GM06990 (cell line): ENCODE data around the gene PHACTR2.

ENCODE experiments used
- DNase-seq: peaks from one replicate; pipeline ENCODE4 v3.0.0-alpha.2; 2011; ENCODE audit not compliant: insufficient read length; ENCODE audit errors: extremely low read depth
- H3K27me3 ChIP-seq: replicated peaks from 2 replicates; pipeline ENCODE4 v1.6.0; 2011; ENCODE audit warnings: low read length; ENCODE audit not compliant: control insufficient read depth, insufficient read depth
- H3K36me3 ChIP-seq: 2 replicates; pipeline ENCODE4 v1.5.1; 2011; ENCODE audit warnings: low read length; ENCODE audit not compliant: control insufficient read depth, insufficient read depth
- H3K4me3 ChIP-seq: replicated peaks from 2 replicates; pipeline ENCODE4 v1.5.1; 2011; ENCODE audit warnings: low read depth, mild to moderate bottlenecking, control low read depth, low read length
- TF ChIP-seq, protein P1 (sequence below): IDR thresholded peaks from 2 replicates; pipeline ENCODE4 v1.5.1; 2011; ENCODE audit warnings: low read length, control low read depth, mild to moderate bottlenecking, inconsistent platforms; ENCODE audit not compliant: insufficient read depth, poor library complexity, severe bottlenecking

The PHACTR2 gene

DNA sequence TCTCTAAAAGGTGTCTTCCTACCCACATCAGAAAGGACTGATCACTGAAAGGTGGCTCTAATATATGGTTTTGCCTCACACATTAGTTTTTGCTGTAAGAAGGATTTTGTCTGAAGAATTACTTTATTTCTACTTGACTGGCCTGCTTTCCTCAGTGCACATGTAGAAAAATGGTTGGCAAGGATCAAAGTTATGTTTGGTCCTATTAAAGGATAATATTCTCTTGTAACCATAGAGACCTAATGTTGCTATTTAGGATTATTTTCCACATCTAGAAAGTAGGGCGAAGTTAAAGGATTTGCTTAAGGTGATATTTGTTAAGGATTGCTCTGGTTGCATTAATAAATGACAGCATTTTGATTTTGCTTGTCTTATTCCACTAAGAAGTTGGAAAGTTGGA lies 40.7 kb downstream of the PHACTR2 start:
- Histone ChIP-seq H3K4me3 (no peak overlapping the region), H3K36me3 (no peaks in the 10 kb centered on the region), H3K27me3 (no peaks in the 10 kb centered on the region)
- DNase-seq = no peak
- TF ChIP-seq, protein P1, sequence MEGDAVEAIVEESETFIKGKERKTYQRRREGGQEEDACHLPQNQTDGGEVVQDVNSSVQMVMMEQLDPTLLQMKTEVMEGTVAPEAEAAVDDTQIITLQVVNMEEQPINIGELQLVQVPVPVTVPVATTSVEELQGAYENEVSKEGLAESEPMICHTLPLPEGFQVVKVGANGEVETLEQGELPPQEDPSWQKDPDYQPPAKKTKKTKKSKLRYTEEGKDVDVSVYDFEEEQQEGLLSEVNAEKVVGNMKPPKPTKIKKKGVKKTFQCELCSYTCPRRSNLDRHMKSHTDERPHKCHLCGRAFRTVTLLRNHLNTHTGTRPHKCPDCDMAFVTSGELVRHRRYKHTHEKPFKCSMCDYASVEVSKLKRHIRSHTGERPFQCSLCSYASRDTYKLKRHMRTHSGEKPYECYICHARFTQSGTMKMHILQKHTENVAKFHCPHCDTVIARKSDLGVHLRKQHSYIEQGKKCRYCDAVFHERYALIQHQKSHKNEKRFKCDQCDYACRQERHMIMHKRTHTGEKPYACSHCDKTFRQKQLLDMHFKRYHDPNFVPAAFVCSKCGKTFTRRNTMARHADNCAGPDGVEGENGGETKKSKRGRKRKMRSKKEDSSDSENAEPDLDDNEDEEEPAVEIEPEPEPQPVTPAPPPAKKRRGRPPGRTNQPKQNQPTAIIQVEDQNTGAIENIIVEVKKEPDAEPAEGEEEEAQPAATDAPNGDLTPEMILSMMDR = no peak

- no peak for DNase-seq
- Histone ChIP-seq H3K4me3 (no peak overlapping the region), H3K36me3 (no peaks in the 10 kb centered on the region), H3K27me3 (no peaks in the 10 kb centered on the region)
- TF ChIP-seq, protein P1 = no peak
Measured at GRCh38 chr6:143721642-143722041, 43.9 kb downstream of the PHACTR2 start.

DNA sequence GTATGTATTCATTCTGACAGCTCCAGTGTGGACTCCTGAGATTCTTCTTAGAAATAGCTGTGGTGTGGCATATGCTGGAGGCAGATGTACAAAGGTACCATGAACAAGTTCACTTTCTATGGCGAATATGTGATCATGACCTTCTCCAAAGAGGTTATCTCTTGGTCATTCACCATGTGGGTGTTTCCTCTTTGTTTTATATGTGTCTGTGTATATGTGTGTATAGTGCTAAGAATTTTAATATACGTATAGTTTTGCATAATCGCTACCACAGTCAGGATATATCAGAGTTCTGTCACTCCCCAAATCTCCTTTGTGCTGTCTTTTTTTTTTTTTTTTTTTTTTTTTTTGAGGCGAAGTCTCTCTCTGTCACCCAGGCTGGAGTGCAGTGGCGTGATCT lies 47.1 kb downstream of the PHACTR2 start:
- TF ChIP-seq, protein P1 = no peak
- no peak for DNase-seq
- H3K27me3 ChIP-seq = no peaks in the 10 kb centered on the region

GRCh38 chr6:143726015-143726647 lies 48.4 kb downstream of the PHACTR2 start:
- H3K4me3 ChIP-seq = no peak overlapping the region
- TF ChIP-seq, protein P1 = no peak
- peak; percentile 9 for DNase-seq
- H3K36me3 ChIP-seq = no peaks in the 10 kb centered on the region
- H3K27me3 ChIP-seq = no peaks in the 10 kb centered on the region

More for the DNA sequence above, 47.1 kb downstream of the PHACTR2 start:
- no peak overlapping the region for H3K4me3 ChIP-seq
- no peaks in the 10 kb centered on the region for H3K36me3 ChIP-seq

DNA sequence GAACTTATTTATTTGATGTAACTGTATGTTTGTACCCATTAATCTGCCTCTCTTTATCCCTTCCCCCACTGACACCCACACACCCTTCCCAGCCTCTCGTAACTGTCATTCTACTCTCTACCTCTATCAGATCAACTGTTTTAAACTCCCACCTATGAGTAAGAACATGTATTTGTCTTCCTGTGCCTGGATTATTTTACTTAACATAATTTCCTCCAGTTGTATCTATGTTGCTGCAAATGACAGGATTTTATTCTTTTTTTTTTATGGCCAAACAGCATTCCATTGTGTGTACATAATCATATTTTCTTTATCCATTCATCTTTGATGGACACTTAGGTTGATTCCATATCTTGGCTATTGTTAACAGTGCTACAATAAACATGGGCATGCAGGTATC lies 49.3 kb downstream of the PHACTR2 start:
- H3K4me3 ChIP-seq = no peak overlapping the region
- no peaks in the 10 kb centered on the region for H3K36me3 ChIP-seq
- no peaks in the 10 kb centered on the region for H3K27me3 ChIP-seq
- no peak for DNase-seq
- TF ChIP-seq, protein P1 = no peak

DNA sequence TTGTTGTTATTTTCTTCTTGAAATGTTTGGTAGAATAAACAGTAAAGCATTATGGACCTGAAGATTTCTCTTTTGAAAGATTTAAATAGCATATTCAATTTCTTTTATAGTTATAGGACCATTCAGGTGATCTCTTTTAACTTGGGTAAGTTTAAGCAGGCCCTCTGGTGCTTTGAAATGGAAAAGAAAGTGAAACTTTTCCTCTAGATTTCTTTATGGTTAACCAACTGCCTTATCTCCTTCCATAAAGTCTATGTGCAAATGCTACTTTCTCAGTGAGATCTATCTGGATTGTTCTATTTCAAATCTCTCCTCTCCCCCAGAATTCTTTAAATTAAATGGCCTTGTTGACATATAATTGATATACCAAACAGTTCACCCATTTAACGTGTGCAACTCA lies 54.0 kb downstream of the PHACTR2 start:
- TF ChIP-seq, protein P1 = no peak
- no peak for DNase-seq
- Histone ChIP-seq H3K27me3 (no peaks in the 10 kb centered on the region), H3K36me3 (no peaks in the 10 kb centered on the region), H3K4me3 (no peak overlapping the region)
